Karpas-422 (cell line): ENCODE results near the gene MAF. TPM values are rescaled to one million over a fixed set of nuclear protein-coding genes. Genes with fewer than 3 reads are reported as not detected.

Source experiments
- DNase-seq: peaks from one replicate; pipeline ENCODE4 v3.0.0-alpha.2; 2015
- H2AFZ ChIP-seq: fragments of 200-600 bp; sonication (generic); 2 replicates; pipeline ENCODE4 v1.6.1; 2014; ENCODE audit warnings: antibody characterized with exemption, low read length, mixed read lengths
- H3K27ac ChIP-seq: fragments of 200-600 bp; sonication (generic); 2 replicates; pipeline ENCODE4 v1.5.1; 2014; ENCODE audit warnings: mild to moderate bottlenecking, low read length, moderate library complexity
- H3K27me3 ChIP-seq: fragments of 200-600 bp; sonication (generic); 2 replicates; pipeline ENCODE4 v1.6.1; 2014; ENCODE audit warnings: low read length, mixed read lengths
- H3K36me3 ChIP-seq: fragments of 200-600 bp; sonication (generic); 2 replicates; pipeline ENCODE4 v1.6.1; 2014; ENCODE audit warnings: low read length, mixed read lengths; ENCODE audit not compliant: insufficient read depth
- H3K4me1 ChIP-seq: fragments of 200-600 bp; sonication (generic); 2 replicates; pipeline ENCODE4 v1.6.1; 2014; ENCODE audit warnings: mild to moderate bottlenecking, low read length, mixed read lengths
- H3K4me2 ChIP-seq: fragments of 200-600 bp; sonication (generic); 2 replicates; pipeline ENCODE4 v1.6.1; 2014; ENCODE audit warnings: low read length, low read depth, mild to moderate bottlenecking; ENCODE audit not compliant: poor library complexity, severe bottlenecking
- H3K4me3 ChIP-seq: fragments of 200-600 bp; sonication (generic); 2 replicates; pipeline ENCODE4 v1.5.1; 2014; ENCODE audit warnings: mild to moderate bottlenecking, antibody characterized with exemption, low read length, mixed read lengths
- H3K79me2 ChIP-seq: fragments of 200-600 bp; sonication (generic); 2 replicates; pipeline ENCODE4 v1.6.1; 2014; ENCODE audit warnings: mild to moderate bottlenecking, low read length, mixed read lengths
- H3K9ac ChIP-seq: fragments of 200-600 bp; sonication (generic); 2 replicates; pipeline ENCODE4 v1.6.0; 2014; ENCODE audit warnings: low read length
- H3K9me2 ChIP-seq: fragments of 200-600 bp; sonication (generic), shearing (Covaris generic); replicated peaks from 2 replicates; pipeline ENCODE4 v1.6.0; 2014; ENCODE audit warnings: mild to moderate bottlenecking, low read length, moderate library complexity; ENCODE audit not compliant: insufficient read depth
- H3K9me3 ChIP-seq: fragments of 300-700, 200-600 bp; sonication (generic); 2 replicates; pipeline ENCODE4 v1.6.1; 2014; ENCODE audit warnings: low read length, mixed read lengths
- H4K20me1 ChIP-seq: fragments of 200-600 bp; sonication (generic); 2 replicates; pipeline ENCODE4 v1.6.1; 2014; ENCODE audit warnings: mild to moderate bottlenecking, antibody characterized with exemption, low read length, low read depth; ENCODE audit not compliant: insufficient read depth
- total RNA-seq: library from RNA; depleted of rRNA; stranded (reverse); fragments of >200 nt; shearing (Covaris generic); gene quantifications from 2 replicates; pipeline ENCODE4 v1.2.3, GENCODE V29; 2014; ENCODE audit warnings: low replicate concordance; rRNA removed

Gene MAF
- total RNA-seq, result not detected in 2 replicates

GRCh38 chr16:79600638-79601091 is at the start of gene MAF:
MAF (minus strand) TSS chr16:79600737; CDS start chr16:79599902, 835 bp downstream.
- peak within 1 kb of the TSS; percentile 58 for H3K4me2 ChIP-seq
- H3K4me3 ChIP-seq, result no peak within 1 kb of the TSS

GRCh38 chr16:79648826-79649225 is 48.3 kb upstream of the MAF start:
- no peak overlapping the region for H3K4me2 ChIP-seq
- H3K4me1 ChIP-seq, result no peaks in the 10 kb centered on the region
- no peaks in the 10 kb centered on the region for H3K27me3 ChIP-seq
- no peaks in the 10 kb centered on the region for H3K9me2 ChIP-seq
- H3K9me3 ChIP-seq, result no peaks in the 10 kb centered on the region
- H3K36me3 ChIP-seq, result no peaks in the 10 kb centered on the region
- no peak overlapping the region for H3K27ac ChIP-seq
- H2AFZ ChIP-seq, result no peak overlapping the region
- no peak overlapping the region for H3K4me3 ChIP-seq
- DNase-seq, result no peak
- H3K9ac ChIP-seq, result no peak overlapping the region
- no peaks in the 10 kb centered on the region for H4K20me1 ChIP-seq
- H3K79me2 ChIP-seq, result no peaks in the 10 kb centered on the region

More at GRCh38 chr16:79600638-79601091, at the start of gene MAF:
- no peaks in the 10 kb centered on the region for H3K9me3 ChIP-seq
- no peaks in the 10 kb centered on the region for H4K20me1 ChIP-seq
- H3K9me2 ChIP-seq, result no peaks in the 10 kb centered on the region
- peak; percentile 71 for DNase-seq
- H3K4me1 ChIP-seq, result no peaks in the 10 kb centered on the region
- H3K27ac ChIP-seq, result no peak within 1 kb of the TSS
- H3K36me3 ChIP-seq, result no peaks in the 10 kb centered on the region
- no peaks in the 10 kb centered on the region for H3K27me3 ChIP-seq
- no peak within 1 kb of the TSS for H3K9ac ChIP-seq
- no peak within 1 kb of the TSS for H2AFZ ChIP-seq
- no peaks in the 10 kb centered on the region for H3K79me2 ChIP-seq

GRCh38 chr16:79647586-79647985 is 47.0 kb upstream of the MAF start:
- no peak overlapping the region for H3K27ac ChIP-seq
- no peaks in the 10 kb centered on the region for H3K79me2 ChIP-seq
- H3K27me3 ChIP-seq, result no peaks in the 10 kb centered on the region
- H4K20me1 ChIP-seq, result no peaks in the 10 kb centered on the region
- no peak overlapping the region for H2AFZ ChIP-seq
- H3K36me3 ChIP-seq, result no peaks in the 10 kb centered on the region
- H3K9me3 ChIP-seq, result no peaks in the 10 kb centered on the region
- no peak overlapping the region for H3K4me2 ChIP-seq
- H3K4me1 ChIP-seq, result no peaks in the 10 kb centered on the region
- DNase-seq, result no peak
- no peak overlapping the region for H3K4me3 ChIP-seq
- no peaks in the 10 kb centered on the region for H3K9me2 ChIP-seq
- no peak overlapping the region for H3K9ac ChIP-seq

GRCh38 chr16:79645701-79646100 is 45.2 kb upstream of the MAF start:
- no peaks in the 10 kb centered on the region for H3K27me3 ChIP-seq
- no peaks in the 10 kb centered on the region for H3K36me3 ChIP-seq
- H3K4me1 ChIP-seq, result no peaks in the 10 kb centered on the region
- H3K4me3 ChIP-seq, result no peak overlapping the region
- no peaks in the 10 kb centered on the region for H3K9me3 ChIP-seq
- H4K20me1 ChIP-seq, result no peaks in the 10 kb centered on the region
- no peak overlapping the region for H2AFZ ChIP-seq
- no peaks in the 10 kb centered on the region for H3K9me2 ChIP-seq
- H3K79me2 ChIP-seq, result no peaks in the 10 kb centered on the region
- no peak overlapping the region for H3K27ac ChIP-seq
- H3K4me2 ChIP-seq, result no peak overlapping the region
- no peak overlapping the region for H3K9ac ChIP-seq
- no peak for DNase-seq

GRCh38 chr16:79644971-79645667 is 44.6 kb upstream of the MAF start:
- H3K27me3 ChIP-seq, result no peaks in the 10 kb centered on the region
- no peaks in the 10 kb centered on the region for H3K9me3 ChIP-seq
- no peak overlapping the region for H2AFZ ChIP-seq
- H3K27ac ChIP-seq, result no peak overlapping the region
- H3K36me3 ChIP-seq, result no peaks in the 10 kb centered on the region
- no peaks in the 10 kb centered on the region for H3K4me1 ChIP-seq
- no peak overlapping the region for H3K9ac ChIP-seq
- no peak for DNase-seq
- H3K4me3 ChIP-seq, result no peak overlapping the region
- H3K79me2 ChIP-seq, result no peaks in the 10 kb centered on the region
- no peaks in the 10 kb centered on the region for H4K20me1 ChIP-seq
- H3K9me2 ChIP-seq, result no peaks in the 10 kb centered on the region
- no peak overlapping the region for H3K4me2 ChIP-seq

GRCh38 chr16:79642652-79643051 is 42.1 kb upstream of the MAF start:
- no peak overlapping the region for H3K9ac ChIP-seq
- H4K20me1 ChIP-seq, result no peaks in the 10 kb centered on the region
- H3K79me2 ChIP-seq, result no peaks in the 10 kb centered on the region
- H3K4me1 ChIP-seq, result no peaks in the 10 kb centered on the region
- H3K36me3 ChIP-seq, result no peaks in the 10 kb centered on the region
- H3K9me2 ChIP-seq, result no peaks in the 10 kb centered on the region
- H3K4me3 ChIP-seq, result no peak overlapping the region
- H3K27ac ChIP-seq, result no peak overlapping the region
- H2AFZ ChIP-seq, result no peak overlapping the region
- DNase-seq, result no peak
- H3K27me3 ChIP-seq, result no peaks in the 10 kb centered on the region
- no peak overlapping the region for H3K4me2 ChIP-seq
- H3K9me3 ChIP-seq, result no peaks in the 10 kb centered on the region

GRCh38 chr16:79640513-79641360 is 40.2 kb upstream of the MAF start:
- no peak overlapping the region for H3K27ac ChIP-seq

GRCh38 chr16:79639576-79640311 is 39.2 kb upstream of the MAF start:
- H3K4me1 ChIP-seq, result no peaks in the 10 kb centered on the region
- H3K9me2 ChIP-seq, result no peaks in the 10 kb centered on the region
- no peaks in the 10 kb centered on the region for H3K27me3 ChIP-seq
- H3K9me3 ChIP-seq, result no peaks in the 10 kb centered on the region
- no peak overlapping the region for H3K4me2 ChIP-seq
- H3K27ac ChIP-seq, result no peak overlapping the region
- DNase-seq, result no peak
- H3K79me2 ChIP-seq, result no peaks in the 10 kb centered on the region
- H2AFZ ChIP-seq, result no peak overlapping the region
- no peak overlapping the region for H3K4me3 ChIP-seq
- H3K9ac ChIP-seq, result no peak overlapping the region
- H3K36me3 ChIP-seq, result no peaks in the 10 kb centered on the region
- no peaks in the 10 kb centered on the region for H4K20me1 ChIP-seq

More at GRCh38 chr16:79640513-79641360, 40.2 kb upstream of the MAF start:
- Histone ChIP-seq H3K4me2 (no peak overlapping the region), H3K9ac (no peak overlapping the region), H4K20me1 (no peaks in the 10 kb centered on the region), H3K9me3 (no peaks in the 10 kb centered on the region), H3K4me1 (no peaks in the 10 kb centered on the region), H3K4me3 (no peak overlapping the region), H3K27me3 (no peaks in the 10 kb centered on the region), H3K9me2 (no peaks in the 10 kb centered on the region), H2AFZ (no peak overlapping the region), H3K36me3 (no peaks in the 10 kb centered on the region), H3K79me2 (no peaks in the 10 kb centered on the region)
- no peak for DNase-seq
